Measurements from ENCODE around the gene MDGA2.

Gene MDGA2

DNA sequence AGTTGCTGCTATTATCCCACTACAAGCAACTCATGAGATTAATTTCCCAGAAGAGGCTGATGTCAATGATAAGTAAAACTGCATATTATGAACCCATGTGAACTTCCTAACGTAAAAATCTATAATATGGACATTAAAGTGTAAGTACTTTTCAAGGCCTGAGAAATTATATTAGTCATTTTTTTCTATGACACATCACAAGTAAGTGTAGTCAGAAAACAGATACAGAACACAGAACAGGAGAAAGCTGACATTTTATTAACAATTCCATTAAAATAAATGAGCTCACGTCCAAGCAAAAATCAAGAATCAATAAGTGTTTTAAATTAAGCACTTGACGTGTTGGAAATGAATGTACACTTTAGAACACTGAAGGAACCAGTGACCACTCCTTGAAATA is 155.0 kb downstream of the MDGA2 start:
- DNase-seq (ENCODE audit: low spot score in 2 of 2) (no peak), ATAC-seq (replicated peaks; ENCODE audit: extremely low read depth, poor library complexity, severe bottlenecking) (no peak)
- no peak overlapping the region for H3K27ac Mint-ChIP-seq (ENCODE audit: low read depth)
- no peaks in the 10 kb centered on the region for H3K27me3 Mint-ChIP-seq
- H3K36me3 Mint-ChIP-seq (ENCODE audit: insufficient read depth) = no peaks in the 10 kb centered on the region
- H3K9me3 Mint-ChIP-seq = no peaks in the 10 kb centered on the region
- H3K4me1 Mint-ChIP-seq = no peaks in the 10 kb centered on the region
- no peak overlapping the region for H3K4me3 Mint-ChIP-seq

DNA sequence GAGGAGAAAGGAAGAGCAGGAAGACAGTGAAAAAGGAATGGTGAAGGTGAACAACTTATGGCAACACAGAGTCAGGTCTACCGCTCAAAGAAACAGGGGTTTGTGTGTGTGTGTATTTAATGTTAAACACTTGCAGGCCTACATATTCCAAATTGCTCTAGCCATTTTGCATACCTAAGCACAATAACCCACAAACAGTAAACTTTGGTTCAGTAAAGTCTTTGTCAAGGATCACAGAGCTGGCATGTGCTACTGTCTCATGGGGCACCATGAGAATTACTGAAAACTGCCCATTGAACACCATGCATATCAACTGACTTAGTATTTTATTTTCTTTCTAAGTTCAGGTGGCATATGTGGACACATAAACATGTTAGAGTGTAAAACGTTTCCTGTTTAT is 163.6 kb downstream of the MDGA2 start:
- no peak for ATAC-seq (replicated peaks; ENCODE audit: extremely low read depth, poor library complexity, severe bottlenecking)
- DNase-seq (ENCODE audit: low spot score in 2 of 2) = no peak
- no peak overlapping the region for H3K27ac Mint-ChIP-seq (ENCODE audit: low read depth)
- H3K4me1 Mint-ChIP-seq = no peaks in the 10 kb centered on the region
- no peak overlapping the region for H3K4me3 Mint-ChIP-seq
- no peaks in the 10 kb centered on the region for H3K36me3 Mint-ChIP-seq (ENCODE audit: insufficient read depth)
- H3K27me3 Mint-ChIP-seq = no peaks in the 10 kb centered on the region
- H3K9me3 Mint-ChIP-seq = peaks cover 23% of the 10 kb centered on the region

DNA sequence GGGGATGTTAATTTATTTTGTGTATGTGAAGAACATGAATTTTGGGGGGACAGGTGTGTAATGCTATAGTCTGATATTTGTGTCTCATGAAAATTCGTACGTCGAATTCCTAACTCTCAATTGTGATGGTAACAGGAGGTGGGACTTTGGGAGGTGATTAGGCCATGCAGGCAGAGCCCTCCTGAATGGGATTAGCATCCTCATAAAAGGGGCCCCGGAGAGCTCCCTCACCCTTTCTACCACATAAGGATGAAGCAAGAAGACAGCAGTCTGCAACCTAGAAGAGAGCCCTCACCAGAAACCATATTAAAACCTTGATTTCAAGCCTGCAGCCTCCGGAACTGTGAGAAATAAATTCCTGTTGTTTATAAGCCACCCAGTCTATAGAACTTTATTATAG is 165.4 kb downstream of the MDGA2 start:
- DNase-seq (ENCODE audit: low spot score in 2 of 2) = no peak
- Mint-ChIP-seq H3K4me3 (no peak overlapping the region), H3K36me3 (ENCODE audit: insufficient read depth) (no peaks in the 10 kb centered on the region), H3K9me3 (peaks cover 29% of the 10 kb centered on the region), H3K4me1 (no peaks in the 10 kb centered on the region), H3K27me3 (no peaks in the 10 kb centered on the region), H3K27ac (ENCODE audit: low read depth) (no peak overlapping the region)
- ATAC-seq (replicated peaks; ENCODE audit: extremely low read depth, poor library complexity, severe bottlenecking) = no peak

DNA sequence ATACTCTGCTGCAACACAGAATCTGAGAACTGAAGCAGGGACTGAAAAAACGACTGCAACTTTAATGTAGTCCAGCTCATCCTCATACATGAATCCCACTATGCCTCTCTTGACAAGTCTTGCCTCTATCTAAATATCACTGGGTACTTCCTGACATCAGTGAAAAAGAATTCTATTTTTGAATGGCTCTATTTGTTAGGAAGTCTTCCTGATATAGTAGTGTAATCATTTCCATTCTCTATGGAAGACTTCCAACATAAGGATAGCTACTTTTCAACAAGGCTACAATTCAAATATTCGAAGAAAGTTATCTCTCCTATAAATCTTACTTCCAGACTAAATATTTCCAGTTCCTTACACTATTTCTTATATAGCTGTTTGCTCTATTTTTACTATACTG is 167.5 kb downstream of the MDGA2 start:
- Mint-ChIP-seq H3K27me3 (no peaks in the 10 kb centered on the region), H3K9me3 (peaks cover 37% of the 10 kb centered on the region), H3K36me3 (ENCODE audit: insufficient read depth) (no peaks in the 10 kb centered on the region), H3K4me1 (no peaks in the 10 kb centered on the region), H3K4me3 (no peak overlapping the region), H3K27ac (ENCODE audit: low read depth) (no peak overlapping the region)
- ATAC-seq (replicated peaks; ENCODE audit: extremely low read depth, poor library complexity, severe bottlenecking) = no peak
- DNase-seq (ENCODE audit: low spot score in 2 of 2) = no peak

DNA sequence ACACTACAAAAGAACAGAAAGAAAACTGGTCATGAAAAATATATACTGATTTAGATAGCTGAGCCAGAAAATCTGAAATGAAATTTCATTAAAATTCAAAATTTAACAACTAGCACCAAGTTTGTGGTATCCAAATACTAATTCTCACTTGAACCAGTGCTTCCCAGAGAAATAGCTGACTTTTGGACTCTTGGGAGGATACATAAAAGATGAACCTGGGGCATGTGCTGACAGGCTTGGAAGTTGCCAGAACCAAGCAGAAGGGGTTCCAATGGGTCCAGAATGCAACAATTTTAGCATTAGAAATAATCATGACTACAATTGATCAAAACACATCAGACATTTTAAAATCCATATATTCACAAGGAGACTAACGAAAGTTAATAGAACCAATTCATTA is 175.0 kb downstream of the MDGA2 start:
- peaks cover 16% of the 10 kb centered on the region for H3K9me3 Mint-ChIP-seq
- no peaks in the 10 kb centered on the region for H3K36me3 Mint-ChIP-seq (ENCODE audit: insufficient read depth)
- no peak overlapping the region for H3K27ac Mint-ChIP-seq (ENCODE audit: low read depth)
- no peak for DNase-seq (ENCODE audit: low spot score in 2 of 2)
- H3K4me1 Mint-ChIP-seq = no peaks in the 10 kb centered on the region
- H3K27me3 Mint-ChIP-seq = no peaks in the 10 kb centered on the region
- no peak overlapping the region for H3K4me3 Mint-ChIP-seq
- ATAC-seq (replicated peaks; ENCODE audit: extremely low read depth, poor library complexity, severe bottlenecking) = no peak

DNA sequence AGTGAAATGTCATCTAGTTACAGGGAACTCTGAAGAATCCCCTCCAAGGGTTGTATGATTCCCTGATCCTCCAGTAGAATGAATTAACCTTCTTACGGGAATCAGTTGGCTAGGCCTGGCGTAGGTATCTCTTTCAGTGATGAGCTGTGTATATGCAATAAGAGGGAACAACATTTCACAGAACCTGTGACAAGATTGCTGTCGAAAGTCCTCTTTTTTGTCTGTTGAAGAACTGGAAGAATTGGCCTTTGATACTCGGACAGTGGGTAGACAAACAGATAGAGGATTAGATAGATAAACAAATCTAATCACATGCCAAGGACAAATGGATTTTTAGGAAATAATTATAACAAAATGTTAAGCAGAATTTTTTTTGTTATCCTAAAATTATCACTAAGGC is 184.6 kb downstream of the MDGA2 start:
- Mint-ChIP-seq H3K27me3 (no peaks in the 10 kb centered on the region), H3K36me3 (ENCODE audit: insufficient read depth) (no peaks in the 10 kb centered on the region)

DNA sequence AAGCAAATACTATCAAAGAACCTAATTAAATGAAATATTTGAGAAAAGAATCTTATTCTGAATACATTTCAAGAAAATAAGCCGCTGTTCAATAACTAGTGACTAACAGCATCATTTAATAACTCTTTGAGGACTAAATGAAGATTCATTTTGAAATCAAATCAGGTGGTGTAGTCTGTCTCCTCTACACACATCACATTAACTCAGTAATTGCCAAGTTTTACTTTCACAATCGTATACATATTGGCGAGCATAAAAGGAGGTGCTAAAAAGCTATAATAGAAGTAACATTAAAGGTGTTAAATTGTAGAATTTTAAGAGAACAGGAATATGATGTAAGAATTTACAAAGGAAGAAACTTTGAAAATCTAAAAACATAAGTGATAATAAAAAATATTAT is 185.1 kb downstream of the MDGA2 start:
- no peak overlapping the region for H3K4me3 Mint-ChIP-seq
- no peak for DNase-seq (ENCODE audit: low spot score in 2 of 2)
- no peaks in the 10 kb centered on the region for H3K36me3 Mint-ChIP-seq (ENCODE audit: insufficient read depth)
- H3K27me3 Mint-ChIP-seq = no peaks in the 10 kb centered on the region
- no peaks in the 10 kb centered on the region for H3K4me1 Mint-ChIP-seq
- H3K9me3 Mint-ChIP-seq = peaks cover 6% of the 10 kb centered on the region
- ATAC-seq (replicated peaks; ENCODE audit: extremely low read depth, poor library complexity, severe bottlenecking) = no peak
- no peak overlapping the region for H3K27ac Mint-ChIP-seq (ENCODE audit: low read depth)

More for the DNA sequence above, 184.6 kb downstream of the MDGA2 start:
- Mint-ChIP-seq H3K4me3 (no peak overlapping the region), H3K4me1 (no peaks in the 10 kb centered on the region), H3K27ac (ENCODE audit: low read depth) (no peak overlapping the region), H3K9me3 (peaks cover 6% of the 10 kb centered on the region)
- DNase-seq (ENCODE audit: low spot score in 2 of 2) (no peak), ATAC-seq (replicated peaks; ENCODE audit: extremely low read depth, poor library complexity, severe bottlenecking) (no peak)

DNA sequence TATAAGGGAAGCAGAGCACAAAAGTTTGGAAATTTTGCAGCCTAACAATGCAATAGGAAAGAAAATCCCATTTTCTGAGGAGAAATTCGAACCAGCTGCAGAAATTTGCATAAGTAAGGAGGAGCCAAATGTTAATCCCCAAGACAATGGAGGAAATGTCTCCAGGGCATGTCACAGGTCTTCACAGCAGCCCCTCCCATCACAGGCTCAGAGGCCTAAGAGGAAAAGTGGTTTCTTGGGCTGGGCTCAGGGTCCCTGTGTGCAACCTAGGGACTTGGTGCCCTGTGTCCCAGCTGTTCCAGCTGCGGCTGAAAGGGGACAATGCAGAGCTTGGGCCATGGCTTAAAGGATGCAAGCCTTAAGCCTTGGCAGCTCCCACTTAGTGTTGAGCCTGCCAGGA is 190.0 kb downstream of the MDGA2 start:
- no peak for DNase-seq (ENCODE audit: low spot score in 2 of 2)
- Mint-ChIP-seq H3K27me3 (no peaks in the 10 kb centered on the region), H3K9me3 (peaks cover 19% of the 10 kb centered on the region), H3K36me3 (ENCODE audit: insufficient read depth) (no peaks in the 10 kb centered on the region), H3K27ac (ENCODE audit: low read depth) (no peak overlapping the region), H3K4me1 (no peaks in the 10 kb centered on the region), H3K4me3 (no peak overlapping the region)
- no peak for ATAC-seq (replicated peaks; ENCODE audit: extremely low read depth, poor library complexity, severe bottlenecking)

DNA sequence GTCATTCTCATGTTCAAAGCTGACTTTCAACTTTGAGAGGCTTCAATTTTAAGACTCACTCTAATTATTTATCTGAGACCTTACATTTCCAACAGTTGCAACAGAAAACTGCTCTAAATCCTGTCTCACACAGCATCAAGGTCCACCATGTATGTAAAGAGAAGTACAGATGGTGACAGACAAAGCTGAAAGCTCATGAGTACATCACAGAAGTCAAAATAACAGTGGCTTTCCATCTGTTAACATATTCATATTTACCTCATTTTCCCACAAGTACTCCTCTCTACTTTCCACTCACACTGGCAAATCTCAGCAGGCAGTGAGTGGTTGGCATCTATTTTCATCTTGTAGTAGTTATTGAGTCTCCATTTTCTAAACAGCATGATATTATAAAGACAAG is 192.0 kb downstream of the MDGA2 start:
- H3K9me3 Mint-ChIP-seq = peaks cover 19% of the 10 kb centered on the region
- no peaks in the 10 kb centered on the region for H3K4me1 Mint-ChIP-seq
- no peaks in the 10 kb centered on the region for H3K27me3 Mint-ChIP-seq
- ATAC-seq (replicated peaks; ENCODE audit: extremely low read depth, poor library complexity, severe bottlenecking) = no peak
- no peak overlapping the region for H3K27ac Mint-ChIP-seq (ENCODE audit: low read depth)
- DNase-seq (ENCODE audit: low spot score in 2 of 2) = no peak
- H3K36me3 Mint-ChIP-seq (ENCODE audit: insufficient read depth) = no peaks in the 10 kb centered on the region
- no peak overlapping the region for H3K4me3 Mint-ChIP-seq

DNA sequence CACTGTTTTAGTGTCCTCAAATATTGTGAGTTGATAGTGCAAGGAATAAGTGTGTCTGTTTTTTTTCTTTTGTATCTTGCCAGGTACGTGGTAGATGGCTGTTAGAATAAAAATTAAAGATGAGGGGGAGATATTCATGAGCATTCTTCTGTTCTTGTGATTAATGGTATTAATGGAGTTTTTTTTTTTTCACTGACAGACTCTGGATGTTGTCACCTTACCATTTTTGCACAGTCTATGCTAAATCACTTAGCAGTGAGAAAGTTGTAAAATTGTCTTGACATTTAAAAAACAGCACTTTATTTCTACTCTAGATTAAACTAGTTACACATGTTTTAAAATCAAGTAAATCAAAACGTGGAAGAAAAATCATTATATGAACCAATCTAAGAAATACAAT is 204.3 kb downstream of the MDGA2 start:
- H3K27ac Mint-ChIP-seq (ENCODE audit: low read depth) = no peak overlapping the region
- ATAC-seq (replicated peaks; ENCODE audit: extremely low read depth, poor library complexity, severe bottlenecking) = no peak

DNA sequence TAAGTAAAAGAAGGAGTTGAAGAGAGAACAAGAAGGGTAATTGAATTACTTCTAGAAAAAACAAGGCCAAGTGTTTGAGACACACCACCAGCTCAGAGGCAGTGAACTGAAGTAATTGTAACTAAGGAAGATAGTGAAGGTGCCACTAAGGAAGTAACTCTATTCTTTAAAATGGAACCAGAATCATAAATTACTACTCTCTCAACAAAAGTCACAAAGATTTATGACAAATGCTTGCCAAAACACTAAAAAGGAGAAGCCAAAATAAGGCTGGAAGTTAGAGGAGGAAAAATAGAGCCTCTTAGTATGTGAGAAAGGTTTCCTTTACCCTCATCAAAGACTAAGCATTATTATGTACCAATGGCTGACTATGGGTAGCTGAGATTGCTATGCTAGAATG is 208.5 kb downstream of the MDGA2 start:
- Mint-ChIP-seq H3K4me1 (no peaks in the 10 kb centered on the region), H3K27me3 (no peaks in the 10 kb centered on the region), H3K4me3 (no peak overlapping the region), H3K36me3 (ENCODE audit: insufficient read depth) (no peaks in the 10 kb centered on the region), H3K27ac (ENCODE audit: low read depth) (no peak overlapping the region), H3K9me3 (peaks cover 23% of the 10 kb centered on the region)
- ATAC-seq (replicated peaks; ENCODE audit: extremely low read depth, poor library complexity, severe bottlenecking) (no peak), DNase-seq (ENCODE audit: low spot score in 2 of 2) (no peak)

More for the DNA sequence above, 204.3 kb downstream of the MDGA2 start:
- Mint-ChIP-seq H3K4me1 (no peaks in the 10 kb centered on the region), H3K9me3 (peaks cover 40% of the 10 kb centered on the region), H3K27me3 (no peaks in the 10 kb centered on the region), H3K36me3 (ENCODE audit: insufficient read depth) (peaks cover 2% of the 10 kb centered on the region), H3K4me3 (no peak overlapping the region)
- no peak for DNase-seq (ENCODE audit: low spot score in 2 of 2)

DNA sequence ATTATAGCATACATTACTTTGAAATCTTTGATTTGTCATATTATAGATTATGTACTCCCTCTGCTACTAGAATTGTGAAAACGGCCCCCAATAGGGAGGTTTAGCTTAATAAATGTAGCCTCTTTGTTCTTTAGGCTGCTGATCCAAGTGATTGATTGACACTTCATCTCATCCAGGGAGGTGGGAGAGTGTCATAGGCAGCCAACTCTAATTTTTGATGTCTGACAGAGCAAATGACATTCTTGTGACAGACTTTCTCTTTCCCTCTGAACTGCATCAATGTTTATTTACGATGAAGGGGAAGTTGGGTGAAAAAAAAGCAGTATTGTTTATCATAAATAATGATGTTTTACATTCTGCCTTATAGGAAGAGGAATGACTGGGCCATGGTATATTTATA is 221.4 kb downstream of the MDGA2 start:
- Mint-ChIP-seq H3K27ac (ENCODE audit: low read depth) (no peak overlapping the region), H3K4me3 (no peak overlapping the region), H3K27me3 (no peaks in the 10 kb centered on the region), H3K4me1 (no peaks in the 10 kb centered on the region), H3K36me3 (ENCODE audit: insufficient read depth) (no peaks in the 10 kb centered on the region), H3K9me3 (no peaks in the 10 kb centered on the region)
- no peak for ATAC-seq (replicated peaks; ENCODE audit: extremely low read depth, poor library complexity, severe bottlenecking)
- DNase-seq (ENCODE audit: low spot score in 2 of 2) = no peak

DNA sequence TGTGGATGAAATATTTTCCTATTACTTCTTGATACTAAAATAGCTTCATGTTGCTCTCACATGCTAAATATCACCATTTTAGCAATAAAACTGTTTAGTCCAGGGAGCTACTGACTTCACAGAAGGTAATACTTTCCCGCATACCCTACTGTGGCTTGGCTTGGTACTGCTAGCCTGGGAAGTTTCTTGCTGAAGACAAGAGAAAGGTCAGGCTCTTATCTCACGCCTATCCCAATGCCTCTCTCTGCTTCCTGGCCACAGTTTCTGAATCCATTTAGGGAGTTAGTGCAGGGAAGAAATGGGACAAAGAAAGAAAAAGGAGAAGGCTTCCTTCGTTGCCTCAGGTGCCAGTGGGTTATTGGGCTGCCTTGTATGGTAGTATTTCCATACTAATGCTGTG is 228.3 kb downstream of the MDGA2 start:
- H3K9me3 Mint-ChIP-seq = peaks cover 17% of the 10 kb centered on the region
- H3K27ac Mint-ChIP-seq (ENCODE audit: low read depth) = no peak overlapping the region
- H3K27me3 Mint-ChIP-seq = no peaks in the 10 kb centered on the region
- no peaks in the 10 kb centered on the region for H3K36me3 Mint-ChIP-seq (ENCODE audit: insufficient read depth)
- H3K4me1 Mint-ChIP-seq = no peaks in the 10 kb centered on the region
- DNase-seq (ENCODE audit: low spot score in 2 of 2) = no peak
- no peak for ATAC-seq (replicated peaks; ENCODE audit: extremely low read depth, poor library complexity, severe bottlenecking)
- H3K4me3 Mint-ChIP-seq = no peak overlapping the region

DNA sequence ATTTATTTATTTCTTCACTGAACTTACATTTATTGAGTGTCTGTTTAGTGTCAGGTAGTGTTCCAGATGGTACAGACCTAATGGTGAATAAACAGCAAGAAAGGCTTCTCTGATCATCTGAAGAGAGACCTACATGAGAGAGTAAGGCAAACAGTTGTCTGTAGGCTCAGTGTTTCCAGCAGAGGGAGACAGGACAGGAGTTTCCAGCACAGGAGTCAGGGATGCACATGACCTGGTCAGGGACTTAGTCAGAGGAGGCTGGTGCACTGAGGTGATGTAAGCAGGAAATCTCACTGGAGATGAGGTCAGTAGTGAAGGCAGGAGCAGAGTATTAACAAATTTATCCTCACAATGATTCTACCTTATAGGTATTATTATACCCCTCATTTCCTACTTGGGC is 233.2 kb downstream of the MDGA2 start:
- H3K9me3 Mint-ChIP-seq = peaks cover 32% of the 10 kb centered on the region
- H3K36me3 Mint-ChIP-seq (ENCODE audit: insufficient read depth) = no peaks in the 10 kb centered on the region
- H3K27ac Mint-ChIP-seq (ENCODE audit: low read depth) = no peak overlapping the region
- DNase-seq (ENCODE audit: low spot score in 2 of 2) (no peak), ATAC-seq (replicated peaks; ENCODE audit: extremely low read depth, poor library complexity, severe bottlenecking) (no peak)
- H3K4me1 Mint-ChIP-seq = no peaks in the 10 kb centered on the region
- H3K4me3 Mint-ChIP-seq = no peak overlapping the region
- no peaks in the 10 kb centered on the region for H3K27me3 Mint-ChIP-seq

Measured in central memory CD8-positive, alpha-beta T cell (primary cell).